HG03457 (cell line): ENCODE measurements around the gene DENND5A.

Experiments used
- ATAC-seq: cut with Tn5 transposase; IDR thresholded peaks from one replicate; pipeline ENCODE4 v1.9.1; 2021; ENCODE audit warnings: moderate number of reproducible peaks; ENCODE audit not compliant: unreplicated experiment

Gene DENND5A

GRCh38 chr11:9142732-9143131 is 122.4 kb downstream of the DENND5A start:
- no peak for ATAC-seq

DNA sequence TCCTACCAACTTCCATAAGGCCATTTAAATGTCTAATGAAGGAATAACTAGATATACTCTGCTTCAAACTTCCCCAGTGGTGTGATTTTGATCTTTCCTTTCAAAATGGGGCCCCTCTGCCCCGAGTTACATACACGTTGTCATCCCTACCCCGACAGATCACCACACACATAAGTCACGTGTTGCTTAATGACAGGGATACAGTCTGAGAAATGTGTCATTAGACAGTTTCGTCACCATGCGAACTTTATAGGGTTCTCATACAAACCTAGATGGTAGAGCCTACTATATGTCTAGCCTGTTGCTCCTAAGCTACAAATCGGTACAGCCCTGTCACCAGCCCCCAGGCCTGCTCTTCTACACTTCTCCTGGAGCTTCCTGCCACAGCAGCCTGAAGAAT is 124.0 kb downstream of the DENND5A start:
- ATAC-seq, result no peak

- ATAC-seq, result no peak
Observed at GRCh38 chr11:9139628-9140357, 125.4 kb downstream of the DENND5A start.

DNA sequence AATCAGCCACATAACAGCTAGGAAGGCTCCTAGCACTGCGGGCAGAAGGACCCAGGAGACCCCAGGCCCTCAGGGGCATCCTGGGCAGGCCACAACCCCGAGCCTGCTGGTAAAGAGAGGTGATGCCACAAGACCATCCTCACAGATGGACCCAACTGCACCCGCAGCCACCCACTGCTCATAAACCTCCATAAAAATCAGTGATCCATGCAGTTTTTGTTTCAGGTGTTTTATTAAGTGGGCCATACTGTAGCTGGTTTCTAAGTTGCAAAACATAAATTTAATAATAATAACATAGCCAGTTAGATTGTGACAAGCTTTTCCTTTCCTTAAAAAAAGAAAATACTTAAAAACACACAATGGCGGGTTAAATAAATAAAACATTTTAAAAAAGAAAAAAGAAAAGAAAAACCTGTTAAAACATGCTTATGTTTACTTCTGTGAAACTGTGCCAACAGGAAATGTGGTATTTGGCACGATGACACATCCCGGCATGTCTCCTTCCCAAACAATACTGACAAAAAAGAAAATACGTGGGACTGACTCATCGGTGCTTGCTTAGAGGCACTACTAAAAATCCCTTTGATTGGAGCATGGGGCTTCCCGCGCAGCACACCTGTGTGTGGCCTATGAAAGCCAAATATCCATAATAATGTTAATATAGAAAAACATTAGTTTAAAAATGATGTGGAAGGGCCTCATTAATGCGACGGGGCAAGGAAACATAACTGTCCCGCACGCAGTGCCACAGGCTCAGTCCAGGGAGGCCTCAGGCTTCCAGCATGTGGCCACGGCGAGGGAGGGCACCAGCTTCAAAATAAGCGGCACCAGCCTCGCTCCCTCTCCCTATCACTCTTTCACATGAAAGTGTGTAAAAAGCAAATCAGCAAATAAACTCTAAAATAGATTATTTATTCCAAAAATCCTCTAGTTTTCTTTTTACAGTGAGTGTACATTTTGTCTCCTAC is 126.3 kb downstream of the DENND5A start:
- ATAC-seq, result no peak

- no peak for ATAC-seq
Observed at GRCh38 chr11:9138133-9138453, 127.1 kb downstream of the DENND5A start.

DNA sequence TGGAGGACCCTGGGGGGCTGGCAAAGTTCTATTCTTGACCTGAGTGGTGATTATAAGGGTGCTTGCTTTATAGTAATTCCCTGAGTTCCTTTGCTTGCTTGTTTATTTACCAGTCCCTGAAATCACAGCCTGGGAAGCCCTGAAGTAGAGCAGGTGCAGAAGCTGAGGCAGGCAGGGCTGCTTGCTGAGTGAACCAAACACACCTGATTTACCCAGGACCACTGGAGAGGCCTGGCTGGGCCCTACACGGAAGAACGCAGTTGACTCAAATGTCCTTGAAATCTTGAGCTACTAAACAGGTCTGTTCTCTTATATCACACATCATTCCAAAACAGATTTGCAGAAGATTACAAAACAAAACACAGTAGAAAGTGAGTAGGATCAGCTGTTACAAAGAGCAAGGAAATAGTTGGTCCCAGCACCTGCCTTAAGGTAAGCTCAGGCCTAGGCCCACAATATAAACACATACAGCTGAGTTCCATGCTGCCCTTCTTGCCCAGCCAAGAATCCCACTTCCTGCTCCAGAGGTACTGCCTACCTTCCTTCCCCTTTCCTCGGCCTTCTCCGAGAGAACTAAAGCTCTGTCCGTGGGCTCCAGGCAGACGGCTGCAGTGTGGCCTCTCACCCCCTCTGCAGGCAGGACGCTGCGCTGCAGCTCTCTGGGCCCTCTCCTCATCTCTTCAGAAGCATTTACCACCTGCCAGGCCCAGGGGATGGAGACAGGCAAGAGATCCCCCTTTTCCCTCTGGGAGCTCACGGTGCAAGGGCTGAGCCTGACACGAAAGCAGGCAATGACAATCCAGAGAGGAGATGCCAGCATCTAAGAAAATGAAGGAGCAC is 127.6 kb downstream of the DENND5A start:
- no peak for ATAC-seq

GRCh38 chr11:9136741-9137140 is 128.4 kb downstream of the DENND5A start:
- no peak for ATAC-seq

GRCh38 chr11:9133956-9134355 is 131.2 kb downstream of the DENND5A start:
- ATAC-seq, result no peak

- no peak for ATAC-seq
Observed at GRCh38 chr11:9132203-9132878, 132.8 kb downstream of the DENND5A start.

DNA sequence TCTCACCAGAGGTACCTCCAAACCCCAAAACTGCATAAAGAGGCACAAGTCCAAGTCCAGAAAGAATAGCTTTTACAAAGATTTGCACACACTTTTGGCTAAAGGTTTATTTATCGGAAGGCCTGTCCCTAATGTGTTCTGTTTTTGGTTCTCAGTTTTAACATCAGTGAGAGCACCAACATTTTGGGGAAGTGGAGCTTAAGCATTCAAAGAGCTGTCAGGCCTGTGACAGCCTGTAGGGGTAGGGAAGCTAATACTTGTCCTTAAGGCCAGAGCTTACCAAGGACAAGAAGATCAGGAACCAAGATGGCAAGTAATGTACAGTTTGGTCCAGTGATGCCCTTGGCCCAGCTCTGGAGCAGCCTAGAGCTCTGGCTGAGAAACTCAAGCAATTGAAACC is 134.9 kb downstream of the DENND5A start:
- ATAC-seq, result no peak

GRCh38 chr11:9126636-9127035 is 138.5 kb downstream of the DENND5A start:
- no peak for ATAC-seq

- ATAC-seq, result no peak
Observed at GRCh38 chr11:9125185-9125886, 139.8 kb downstream of the DENND5A start.

DNA sequence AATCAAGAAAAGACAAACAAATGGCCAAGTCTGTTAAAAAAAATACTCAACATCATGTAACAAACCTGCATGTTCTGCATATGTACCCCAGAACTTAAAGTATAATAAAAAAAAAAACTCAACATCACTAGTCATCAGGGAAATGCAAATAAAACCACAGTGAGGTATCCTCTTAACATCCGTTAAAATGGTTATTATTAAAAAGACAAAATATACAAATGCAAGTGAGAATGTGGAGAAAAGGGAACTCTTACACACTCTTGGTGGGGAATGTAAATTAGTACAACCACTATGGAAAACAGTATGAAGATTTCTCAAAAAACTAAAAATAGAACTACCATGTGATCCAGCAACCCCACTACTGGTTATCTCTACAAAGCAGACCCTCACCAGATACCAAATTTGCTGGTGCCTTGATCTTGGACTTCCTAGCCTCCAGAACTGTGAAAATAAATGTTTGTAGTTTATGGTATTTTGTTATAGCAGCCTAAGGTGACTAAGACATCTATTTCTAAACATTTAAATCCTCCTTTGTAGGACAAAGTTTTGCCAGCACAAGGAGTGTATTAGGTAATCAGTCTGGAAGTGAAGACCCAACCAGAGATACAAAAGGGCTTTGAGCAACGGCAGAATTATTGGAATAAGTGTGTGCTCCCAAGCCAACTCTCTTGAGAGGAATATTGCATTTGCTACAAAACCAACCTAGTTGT is 141.4 kb downstream of the DENND5A start:
- no peak for ATAC-seq

GRCh38 chr11:9121469-9121796 is 143.7 kb downstream of the DENND5A start:
- ATAC-seq, result no peak

- no peak for ATAC-seq
Observed at GRCh38 chr11:9120664-9121468, 144.3 kb downstream of the DENND5A start.

DNA sequence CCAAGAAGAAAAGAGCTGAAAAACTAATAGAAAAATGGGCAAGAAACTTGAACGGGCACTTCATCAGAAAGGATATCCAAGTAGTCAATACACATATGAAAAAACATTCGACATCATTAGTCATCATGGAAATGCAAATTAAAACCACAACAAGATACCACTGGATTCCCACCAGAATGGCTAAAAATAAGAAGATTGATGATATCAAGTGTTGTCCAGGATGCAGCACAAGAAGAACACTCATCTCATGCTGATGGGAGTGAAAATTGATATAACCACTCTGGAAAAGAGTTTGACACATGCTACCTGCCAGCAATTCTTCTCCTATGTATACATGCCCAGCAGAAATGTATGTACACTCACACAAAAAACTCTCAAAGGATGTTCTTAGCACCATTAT is 146.9 kb downstream of the DENND5A start:
- no peak for ATAC-seq

DNA sequence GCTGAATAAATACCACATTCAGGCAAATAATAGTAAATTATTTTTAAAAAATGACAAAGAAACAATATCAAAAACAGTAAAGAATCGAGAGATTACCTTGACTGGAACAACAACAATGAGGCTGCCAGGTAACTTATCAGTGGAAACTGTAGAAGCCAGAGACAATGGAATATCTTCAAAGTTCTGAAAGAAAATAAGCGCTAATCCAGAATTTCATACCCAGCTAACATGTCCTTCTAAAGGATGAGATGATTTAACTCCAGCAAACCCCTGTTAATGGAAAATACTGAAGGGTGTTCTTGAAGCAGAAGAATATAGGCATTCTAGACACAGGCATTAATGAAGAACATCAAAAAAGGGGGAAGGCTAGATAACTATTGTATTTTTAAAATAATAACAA is 153.1 kb downstream of the DENND5A start:
- no peak for ATAC-seq

- ATAC-seq, result no peak
Observed at GRCh38 chr11:9109858-9110731, 155.1 kb downstream of the DENND5A start.
